ENCODE measurements around the gene PRR3.

- TF ChIP-seq CTCF (IDR thresholded peaks at IDR 0.05) (no peak), POLR2A (IDR thresholded peaks at IDR 0.05) (no peak), POLR2AphosphoS5 (IDR thresholded peaks at IDR 0.05) (peak in 1 of 3 donors; percentile 8), EP300 (IDR thresholded peaks at IDR 0.05) (no peak)
These were observed 44.3 kb downstream of the PRR3 start for GRCh38 chr6:30601436-30601814.

Measured in stomach (tissue), 4 donors.